ENCODE data around the gene ADGRE1.

ADGRE1 gene

GRCh38 chr19:6847828-6848200, 39.6 kb upstream of the ADGRE1 start:
- Histone ChIP-seq H2AFZ (ENCODE audit: low read depth, low read length, severe bottlenecking) (no peak overlapping the region), H3K4me2 (ENCODE audit: low read depth, low read length, poor library complexity, severe bottlenecking) (no peak overlapping the region), H3K4me3 (ENCODE audit: insufficient read depth, low read length, poor library complexity, severe bottlenecking) (no peak overlapping the region), H3K9me3 (ENCODE audit: insufficient read depth, low read length) (no peaks in the 10 kb centered on the region), H3K27ac (ENCODE audit: low read depth, low read length) (no peak overlapping the region), H4K20me1 (ENCODE audit: low read depth, low read length) (no peaks in the 10 kb centered on the region), H3K27me3 (ENCODE audit: low read length) (no peaks in the 10 kb centered on the region), H3K36me3 (ENCODE audit: low read length) (peaks cover 2% of the 10 kb centered on the region; the same call in 1 of the 2 replicates), H3K9ac (ENCODE audit: low read length) (no peak overlapping the region), H3K79me2 (ENCODE audit: insufficient read depth, low read length) (no peaks in the 10 kb centered on the region), H3F3A (ENCODE audit: insufficient read depth) (peaks cover 6% of the 10 kb centered on the region; the same call in 1 of the 2 replicates), H3K9me2 (replicated peaks; ENCODE audit: insufficient read depth, low read length) (no peaks in the 10 kb centered on the region)
- no peak for TF ChIP-seq CTCF (IDR thresholded peaks at IDR 0.05; ENCODE audit: insufficient read depth, low read length, poor library complexity, severe bottlenecking)
- no peak for TF ChIP-seq EZH2phosphoT487 (conservative IDR thresholded peaks at IDR 0.05; ENCODE audit: low read length)

GRCh38 chr19:6848986-6849385, 38.4 kb upstream of the ADGRE1 start:
- no peak overlapping the region for H3K9ac ChIP-seq (ENCODE audit: low read length)
- no peak overlapping the region for H3K27ac ChIP-seq (ENCODE audit: low read depth, low read length)
- no peak for TF ChIP-seq CTCF (IDR thresholded peaks at IDR 0.05; ENCODE audit: insufficient read depth, low read length, poor library complexity, severe bottlenecking)
- TF ChIP-seq EZH2phosphoT487 (conservative IDR thresholded peaks at IDR 0.05; ENCODE audit: low read length), result no peak
- no peaks in the 10 kb centered on the region for H4K20me1 ChIP-seq (ENCODE audit: low read depth, low read length)
- H2AFZ ChIP-seq (ENCODE audit: low read depth, low read length, severe bottlenecking), result no peak overlapping the region
- no peaks in the 10 kb centered on the region for H3K79me2 ChIP-seq (ENCODE audit: insufficient read depth, low read length)
- no peaks in the 10 kb centered on the region for H3K9me3 ChIP-seq (ENCODE audit: insufficient read depth, low read length)
- H3F3A ChIP-seq (ENCODE audit: insufficient read depth), result no peaks in the 10 kb centered on the region
- no peak overlapping the region for H3K4me2 ChIP-seq (ENCODE audit: low read depth, low read length, poor library complexity, severe bottlenecking)
- H3K27me3 ChIP-seq (ENCODE audit: low read length), result no peaks in the 10 kb centered on the region
- H3K36me3 ChIP-seq (ENCODE audit: low read length), result peaks cover 2% of the 10 kb centered on the region; the same call in 1 of the 2 replicates
- no peak overlapping the region for H3K4me3 ChIP-seq (ENCODE audit: insufficient read depth, low read length, poor library complexity, severe bottlenecking)
- H3K9me2 ChIP-seq (replicated peaks; ENCODE audit: insufficient read depth, low read length), result no peaks in the 10 kb centered on the region

GRCh38 chr19:6849876-6850275, 37.5 kb upstream of the ADGRE1 start:
- TF ChIP-seq CTCF (IDR thresholded peaks at IDR 0.05; ENCODE audit: insufficient read depth, low read length, poor library complexity, severe bottlenecking), result no peak
- no peak for TF ChIP-seq EZH2phosphoT487 (conservative IDR thresholded peaks at IDR 0.05; ENCODE audit: low read length)
- peaks cover 2% of the 10 kb centered on the region; the same call in 1 of the 2 replicates for H3K36me3 ChIP-seq (ENCODE audit: low read length)

More at GRCh38 chr19:6849876-6850275, 37.5 kb upstream of the ADGRE1 start:
- Histone ChIP-seq H3K9me3 (ENCODE audit: insufficient read depth, low read length) (no peaks in the 10 kb centered on the region), H3K4me2 (ENCODE audit: low read depth, low read length, poor library complexity, severe bottlenecking) (no peak overlapping the region), H4K20me1 (ENCODE audit: low read depth, low read length) (no peaks in the 10 kb centered on the region), H2AFZ (ENCODE audit: low read depth, low read length, severe bottlenecking) (no peak overlapping the region), H3K79me2 (ENCODE audit: insufficient read depth, low read length) (no peaks in the 10 kb centered on the region), H3F3A (ENCODE audit: insufficient read depth) (no peaks in the 10 kb centered on the region), H3K9ac (ENCODE audit: low read length) (no peak overlapping the region), H3K27me3 (ENCODE audit: low read length) (no peaks in the 10 kb centered on the region), H3K9me2 (replicated peaks; ENCODE audit: insufficient read depth, low read length) (no peaks in the 10 kb centered on the region), H3K27ac (ENCODE audit: low read depth, low read length) (no peak overlapping the region), H3K4me3 (ENCODE audit: insufficient read depth, low read length, poor library complexity, severe bottlenecking) (no peak overlapping the region)
